AG09319 (cell line): ENCODE results near the gene BORA.

Experiments
- DNase-seq: peaks from one replicate; pipeline ENCODE4 v3.0.0-alpha.2; 2010; ENCODE audit warnings: low read depth; ENCODE audit errors: extremely low read depth
- TF ChIP-seq, protein P1 (sequence below): IDR thresholded peaks from 2 replicates; pipeline ENCODE4 v1.5.1; 2011; ENCODE audit warnings: low read depth, mild to moderate bottlenecking, inconsistent platforms, low read length, moderate library complexity

The BORA gene

DNA sequence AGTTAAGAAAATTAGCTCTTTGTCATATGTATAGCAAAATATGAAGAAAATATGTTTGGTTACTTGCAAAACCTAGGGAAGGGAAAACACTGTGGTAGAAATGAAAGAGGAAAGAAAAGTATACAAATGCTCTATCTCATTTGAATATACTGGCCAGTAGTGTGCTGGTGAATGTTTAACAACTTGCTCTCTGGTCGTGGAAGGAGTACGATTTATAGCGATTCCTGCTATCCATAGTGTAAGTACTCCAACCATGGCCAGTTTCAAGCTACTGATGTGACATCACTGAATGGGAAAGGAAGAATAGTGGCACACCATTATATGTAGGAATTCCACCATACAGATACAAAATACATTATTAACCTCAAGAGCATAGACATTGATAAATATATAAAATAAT lies 9.3 kb downstream of the BORA start:
- TF ChIP-seq, protein P1, sequence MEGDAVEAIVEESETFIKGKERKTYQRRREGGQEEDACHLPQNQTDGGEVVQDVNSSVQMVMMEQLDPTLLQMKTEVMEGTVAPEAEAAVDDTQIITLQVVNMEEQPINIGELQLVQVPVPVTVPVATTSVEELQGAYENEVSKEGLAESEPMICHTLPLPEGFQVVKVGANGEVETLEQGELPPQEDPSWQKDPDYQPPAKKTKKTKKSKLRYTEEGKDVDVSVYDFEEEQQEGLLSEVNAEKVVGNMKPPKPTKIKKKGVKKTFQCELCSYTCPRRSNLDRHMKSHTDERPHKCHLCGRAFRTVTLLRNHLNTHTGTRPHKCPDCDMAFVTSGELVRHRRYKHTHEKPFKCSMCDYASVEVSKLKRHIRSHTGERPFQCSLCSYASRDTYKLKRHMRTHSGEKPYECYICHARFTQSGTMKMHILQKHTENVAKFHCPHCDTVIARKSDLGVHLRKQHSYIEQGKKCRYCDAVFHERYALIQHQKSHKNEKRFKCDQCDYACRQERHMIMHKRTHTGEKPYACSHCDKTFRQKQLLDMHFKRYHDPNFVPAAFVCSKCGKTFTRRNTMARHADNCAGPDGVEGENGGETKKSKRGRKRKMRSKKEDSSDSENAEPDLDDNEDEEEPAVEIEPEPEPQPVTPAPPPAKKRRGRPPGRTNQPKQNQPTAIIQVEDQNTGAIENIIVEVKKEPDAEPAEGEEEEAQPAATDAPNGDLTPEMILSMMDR: no peak
- no peak for DNase-seq

DNA sequence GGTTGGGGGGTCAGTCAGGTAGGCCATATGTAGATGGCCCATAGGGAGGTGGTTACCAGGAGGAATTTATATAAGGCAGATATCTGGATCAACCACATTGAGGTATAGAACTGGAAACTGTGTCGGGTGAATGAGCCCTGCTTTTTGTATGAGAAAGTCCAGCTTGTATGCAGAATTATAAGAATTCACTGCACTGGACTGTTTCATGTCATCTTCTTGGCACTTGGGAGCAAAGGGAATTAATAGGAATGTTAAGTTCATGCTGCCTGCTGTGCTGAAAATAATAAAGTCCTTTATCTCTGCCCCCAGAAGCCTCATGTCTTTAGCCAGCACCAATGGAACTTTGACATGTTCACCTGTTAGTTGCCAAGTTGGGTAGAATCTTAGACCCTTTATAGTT lies 12.3 kb downstream of the BORA start:
- no peak for DNase-seq
- TF ChIP-seq, protein P1: no peak

DNA sequence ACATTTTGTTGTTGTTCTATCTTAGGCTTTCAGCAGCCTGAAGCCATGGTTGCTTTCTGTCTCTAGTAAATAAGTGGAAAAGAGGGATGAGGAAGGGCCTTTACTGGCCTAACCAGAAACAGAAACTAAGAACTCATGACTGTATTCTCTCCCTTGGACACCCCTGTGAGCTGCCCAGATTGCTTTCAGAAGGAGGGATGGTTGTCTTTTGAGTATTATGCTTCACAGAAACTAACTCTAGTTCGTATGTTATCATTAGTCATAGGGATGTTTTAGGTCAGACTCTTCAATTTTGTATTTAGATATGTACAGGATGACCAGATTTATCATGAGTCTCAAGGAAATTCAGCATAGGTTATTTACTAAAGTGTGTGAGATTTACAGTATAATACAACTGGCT lies 17.5 kb downstream of the BORA start:
- no peak for DNase-seq
- TF ChIP-seq, protein P1: no peak

DNA sequence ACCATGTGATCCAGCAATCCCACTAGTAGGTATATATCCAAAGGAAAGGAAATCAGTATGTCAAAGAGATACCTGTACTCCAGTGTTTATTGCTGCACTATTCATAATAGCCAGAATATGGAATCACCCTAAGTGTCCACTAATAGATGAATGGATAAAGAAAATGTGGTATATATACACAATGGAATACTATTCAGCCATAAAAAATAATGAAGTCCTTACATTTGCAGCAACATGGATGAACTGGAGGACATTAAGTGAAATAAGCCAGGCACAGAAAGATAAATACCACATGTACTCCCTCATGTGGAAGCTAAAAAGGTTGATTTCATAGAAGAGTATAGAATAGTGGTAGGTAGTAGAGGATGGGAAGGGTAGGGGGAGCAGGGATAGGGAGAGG lies 23.5 kb downstream of the BORA start:
- no peak for DNase-seq
- TF ChIP-seq, protein P1: no peak

DNA sequence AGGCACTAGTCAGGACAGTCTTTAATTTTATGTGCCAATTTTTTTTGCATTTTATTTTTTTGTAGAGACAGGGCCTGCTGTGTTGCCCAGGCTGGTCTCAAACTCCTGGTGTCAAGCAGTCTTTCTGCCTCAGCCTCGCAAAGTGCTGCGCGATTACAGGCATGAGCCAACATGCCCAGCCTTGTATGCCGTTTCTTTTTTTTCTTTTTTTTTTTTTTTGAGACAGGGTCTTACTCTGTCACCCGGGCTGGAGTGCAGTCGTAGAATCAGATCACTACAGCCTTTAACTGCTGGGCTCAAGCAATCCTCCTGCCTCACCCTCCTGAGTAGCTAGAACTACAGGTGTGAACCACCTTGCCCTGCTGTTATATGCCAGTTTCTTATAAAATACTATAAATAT lies 26.4 kb downstream of the BORA start:
- no peak for DNase-seq
- TF ChIP-seq, protein P1: no peak

DNA sequence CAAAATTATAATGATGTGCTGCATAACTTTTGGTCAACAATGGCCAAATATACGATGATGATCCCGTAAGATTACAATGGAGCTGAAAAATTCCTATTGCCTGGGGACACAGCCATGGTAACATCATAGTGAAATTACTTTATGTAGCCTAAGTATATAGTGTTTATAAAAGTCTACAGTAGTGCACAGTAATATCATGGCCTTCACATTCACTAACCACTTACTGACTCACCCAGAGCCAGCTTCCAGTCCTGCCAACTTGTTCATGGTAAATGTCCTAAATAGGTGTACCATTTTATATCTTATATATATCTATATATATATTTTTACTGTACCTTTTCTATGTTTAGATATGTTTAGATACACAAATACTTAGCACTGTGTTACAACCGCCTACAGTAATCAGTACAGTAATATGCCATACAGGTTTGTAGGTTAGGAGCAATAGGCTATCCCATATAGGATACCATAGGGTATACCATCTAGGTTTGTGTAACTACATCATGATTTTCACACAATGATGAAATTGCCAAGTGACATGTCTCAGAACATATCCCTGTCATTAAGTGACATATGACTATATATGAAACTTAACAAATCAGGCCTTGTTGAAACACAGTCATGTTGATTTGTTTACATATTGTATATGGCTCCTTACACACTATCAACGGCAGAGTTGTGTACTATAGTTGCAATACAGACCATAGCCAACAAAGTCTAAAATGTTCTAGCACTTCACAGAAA lies 30.2 kb downstream of the BORA start:
- TF ChIP-seq, protein P1: no peak

DNA sequence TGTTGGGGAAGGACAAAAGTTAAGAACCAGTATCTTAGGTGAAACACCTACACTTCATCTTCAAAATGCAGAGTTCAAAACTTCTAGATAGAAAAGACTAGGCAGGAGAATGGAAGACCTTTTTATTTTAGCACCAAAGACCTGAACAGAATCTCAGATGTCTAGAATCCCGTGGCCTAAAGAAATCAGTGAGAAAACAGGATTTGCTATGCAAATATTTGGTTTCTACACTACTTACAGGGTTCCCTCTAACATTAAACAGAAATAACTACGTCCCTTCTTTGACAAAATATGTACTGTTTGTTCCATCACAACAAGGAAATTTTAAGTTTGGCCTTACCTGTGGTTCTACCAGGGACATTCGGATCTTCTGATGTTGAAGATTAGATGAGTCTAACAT lies 32.5 kb downstream of the BORA start:
- no peak for DNase-seq
- TF ChIP-seq, protein P1: no peak

More for the DNA sequence above, 30.2 kb downstream of the BORA start:
- DNase-seq: no peak
